Peyer's patch (tissue), 4 donors: ENCODE measurements around the gene ZFHX2. TPM values are rescaled to one million over a fixed set of nuclear protein-coding genes. Genes with fewer than 3 reads are reported as not detected.

Experiments
- DNase-seq, 3 donors: peaks; one replicate each; pipeline ENCODE4 v3.0.0-alpha.2; 2017 to 2019
- H3K27ac ChIP-seq, 4 donors: fragments of 200-600 bp; sonication (generic); one replicate each; pipeline ENCODE4 v1.5.1; 2016 to 2019
- H3K27me3 ChIP-seq, 2 donors: fragments of 200-600 bp; sonication (generic); one replicate each; pipeline ENCODE4 v1.5.1; 2019
- H3K36me3 ChIP-seq, 3 donors: fragments of 200-600 bp; sonication (generic); one replicate each; pipeline ENCODE4 v1.5.1; 2016 to 2019
- H3K4me1 ChIP-seq, 4 donors: fragments of 200-600 bp; sonication (generic); one replicate each; pipeline ENCODE4 v1.5.1; 2016 to 2019
- H3K4me3 ChIP-seq, 4 donors: fragments of 200-600 bp; sonication (generic); 1 replicate in 3 of 4; 2 replicates in 1 of 4; pipeline ENCODE4 v1.5.1; 2016 to 2019; ENCODE audit warnings: mild to moderate bottlenecking in 1 of 4
- H3K9me3 ChIP-seq, 4 donors: fragments of 200-600 bp; sonication (generic); one replicate each; pipeline ENCODE4 v1.5.1; 2016 to 2019; ENCODE audit warnings: mild to moderate bottlenecking in 1 of 4
- CTCF ChIP-seq, 6 experiments: fragments of 450-650 bp in 4 of 6; fragments of 200-600 bp in 2 of 6; sonication (generic) in 1 of 6; IDR thresholded peaks; one replicate each; pipeline ENCODE4 v1.5.1; 2017 to 2019; ENCODE audit warnings: antibody characterized with exemption in 6 of 6, mild to moderate bottlenecking in 3 of 6, moderate library complexity in 1 of 6
- POLR2A ChIP-seq, 2 donors: fragments of 450-650 bp; IDR thresholded peaks; one replicate each; pipeline ENCODE4 v1.5.1; 2017; ENCODE audit warnings: antibody characterized with exemption in 2 of 2, mild to moderate bottlenecking in 2 of 2, moderate library complexity in 2 of 2
- total RNA-seq, 4 donors: library from RNA; depleted of rRNA; stranded (reverse); fragments of >200 nt; gene quantifications; one replicate each; pipeline ENCODE4 v1.1.0, GENCODE V29; 2016

Gene ZFHX2
- total RNA-seq, 4 donors from 2014 or later: 0.53 to 7.4 (median 1.0) TPM

- peak in 1 of 6 experiments; percentile 1 for TF ChIP-seq CTCF (IDR thresholded peaks at IDR 0.05)
- TF ChIP-seq POLR2A (IDR thresholded peaks at IDR 0.05): no peak
- Histone ChIP-seq H3K36me3 (peaks cover 0 to 37% (median 0%) of the 10 kb centered on the region in 3 donors), H3K27ac (peak overlapping the region; percentile 68 to 92 (median 74)), H3K4me3 (peak overlapping the region; percentile 57 to 74 (median 72)), H3K4me1 (peaks cover 0 to 11% (median 6%) of the 10 kb centered on the region in 4 donors), H3K27me3 (no peaks in the 10 kb centered on the region), H3K9me3 (no peaks in the 10 kb centered on the region)
- no peak for DNase-seq
Measured at GRCh38 chr14:23566778-23567185, 15.2 kb upstream of the ZFHX2 start.

GRCh38 chr14:23566112-23566777 is 14.7 kb upstream of the ZFHX2 start:
- no peak overlapping the region for H3K4me3 ChIP-seq
- H3K27ac ChIP-seq: no peak overlapping the region
- no peaks in the 10 kb centered on the region for H3K27me3 ChIP-seq
- peaks cover 0 to 11% (median 6%) of the 10 kb centered on the region in 4 donors for H3K4me1 ChIP-seq
- peaks cover 0 to 42% (median 0%) of the 10 kb centered on the region in 3 donors for H3K36me3 ChIP-seq
- no peaks in the 10 kb centered on the region for H3K9me3 ChIP-seq
- no peak for DNase-seq
- no peak for TF ChIP-seq CTCF (IDR thresholded peaks at IDR 0.05)
- TF ChIP-seq POLR2A (IDR thresholded peaks at IDR 0.05): no peak

- H3K27me3 ChIP-seq: no peaks in the 10 kb centered on the region
- TF ChIP-seq CTCF (IDR thresholded peaks at IDR 0.05): no peak
- TF ChIP-seq POLR2A (IDR thresholded peaks at IDR 0.05): no peak
Measured at GRCh38 chr14:23565626-23566025, 14.1 kb upstream of the ZFHX2 start.

GRCh38 chr14:23564876-23565275 is 13.3 kb upstream of the ZFHX2 start:
- peaks cover 0 to 54% (median 0%) of the 10 kb centered on the region in 3 donors for H3K36me3 ChIP-seq
- no peaks in the 10 kb centered on the region for H3K9me3 ChIP-seq
- H3K27me3 ChIP-seq: no peaks in the 10 kb centered on the region
- no peak for DNase-seq
- no peak overlapping the region for H3K4me3 ChIP-seq
- H3K27ac ChIP-seq: no peak overlapping the region
- H3K4me1 ChIP-seq: peaks cover 0 to 11% (median 6%) of the 10 kb centered on the region in 4 donors
- TF ChIP-seq POLR2A (IDR thresholded peaks at IDR 0.05) (no peak), CTCF (IDR thresholded peaks at IDR 0.05) (no peak)

More at GRCh38 chr14:23565626-23566025, 14.1 kb upstream of the ZFHX2 start:
- DNase-seq: no peak
- Histone ChIP-seq H3K4me3 (no peak overlapping the region), H3K4me1 (peaks cover 0 to 11% (median 6%) of the 10 kb centered on the region in 4 donors), H3K9me3 (no peaks in the 10 kb centered on the region), H3K36me3 (peaks cover 0 to 48% (median 0%) of the 10 kb centered on the region in 3 donors), H3K27ac (no peak overlapping the region)

GRCh38 chr14:23564181-23564812 is 12.7 kb upstream of the ZFHX2 start:
- Histone ChIP-seq H3K36me3 (peaks cover 0 to 60% (median 0%) of the 10 kb centered on the region in 3 donors), H3K27ac (no peak overlapping the region), H3K4me1 (peaks cover 0 to 11% (median 6%) of the 10 kb centered on the region in 4 donors), H3K4me3 (no peak overlapping the region), H3K9me3 (no peaks in the 10 kb centered on the region), H3K27me3 (no peaks in the 10 kb centered on the region)
- no peak for DNase-seq
- TF ChIP-seq CTCF (IDR thresholded peaks at IDR 0.05) (no peak), POLR2A (IDR thresholded peaks at IDR 0.05) (no peak)
